Left lung (tissue), 10 donors: ENCODE results near the gene PLEKHA5. TPM values are rescaled to one million over a fixed set of nuclear protein-coding genes. Genes with fewer than 3 reads are reported as not detected.

Experiments
- ATAC-seq: fragments of 200-7000 bp; cut with Tn5 transposase; one replicate; pipeline ENCODE4 v1.9.1; 2020; ENCODE audit warnings: moderate library complexity
- DNase-seq, 4 donors: peaks; one replicate each; pipeline ENCODE4 v3.0.0-alpha.2; 2013 to 2020
- H3K27ac ChIP-seq, 2 donors: fragments of 200-600 bp; sonication (generic) in 1 of 2; one replicate each; pipeline versions ENCODE4 v1.5.0 to v1.8.0; 2020 to 2021
- H3K27me3 ChIP-seq, 2 donors: fragments of 200-600 bp; sonication (generic) in 1 of 2; one replicate each; pipeline versions ENCODE4 v1.5.0 to v1.8.0; 2020 to 2021
- H3K36me3 ChIP-seq, 2 donors: fragments of 200-600 bp; sonication (generic) in 1 of 2; one replicate each; pipeline versions ENCODE4 v1.5.0 to v1.8.0; 2020 to 2021
- H3K4me1 ChIP-seq, 2 donors: fragments of 200-600 bp; one replicate each; pipeline ENCODE4 v1.8.0; 2021
- H3K4me3 ChIP-seq, 2 donors: fragments of 200-600 bp; sonication (generic) in 1 of 2; one replicate each; pipeline versions ENCODE4 v1.5.0 to v1.8.0; 2020 to 2021; ENCODE audit warnings: mild to moderate bottlenecking in 1 of 2
- H3K9me3 ChIP-seq, 2 donors: fragments of 200-600 bp; sonication (generic) in 1 of 2; one replicate each; pipeline versions ENCODE4 v1.5.0 to v1.8.0; 2020 to 2021
- intact Hi-C, 2 donors: fragments of 100-400 bp; cut with DNase I; formaldehyde crosslinking; loops; one replicate each; pipeline versions ENCODE4 v1.11.2 to v1.14.2; 2022
- polyA plus RNA-seq, 6 donors: library from polyadenylated mRNA; unstranded; fragments of 120-200 nt; gene quantifications; one replicate each; pipeline ENCODE4 v1.2.1, GENCODE V29; 2013; ENCODE audit not compliant: insufficient read length in 6 of 6
- total RNA-seq, 2 donors: library from RNA; stranded (reverse); fragmentation: NEBNext Ultra II Directional; extraction: Animal tissue kit (Norgen Biotek cat#: 25700); gene quantifications; one replicate each; pipeline ENCODE4 v1.2.1, GENCODE V29; 2021
- TF ChIP-seq, protein P1 (sequence below), 2 donors: fragments of 200-600 bp; sonication (generic) in 1 of 2; IDR thresholded peaks; one replicate each; pipeline versions ENCODE4 v1.5.0 to v1.8.0; 2021; ENCODE audit warnings: antibody characterized with exemption in 2 of 2
- donor health status: DM: no; HTN: yes; CAD: no.
- donor health status: DM: no; HTN: no; CAD: no.

Gene PLEKHA5
- total and polyA plus RNA-seq, 8 donors, result 20.4 to 43.6 (median 38.0) TPM

DNA sequence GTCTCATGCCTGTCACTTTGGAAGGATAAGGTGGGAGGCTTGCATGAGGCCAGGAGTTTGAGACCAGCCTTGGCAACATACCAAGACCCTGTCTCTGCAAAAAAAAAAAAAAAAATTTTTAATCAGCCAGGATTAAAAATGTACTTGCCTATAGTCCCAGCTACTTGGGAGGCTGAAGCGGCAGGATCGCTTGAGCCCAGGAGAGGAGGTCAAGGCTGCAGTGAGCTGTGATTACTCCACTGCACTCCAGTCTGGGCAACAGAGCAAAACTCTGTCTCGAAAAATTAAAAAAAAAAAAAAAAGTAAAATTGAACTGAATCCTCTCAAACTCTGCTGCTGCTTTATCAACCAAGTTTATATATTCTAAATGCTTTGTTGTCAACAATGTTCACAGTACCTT is 181.6 kb downstream of the PLEKHA5 start:
- intact Hi-C loops, result no loop called here
- Histone ChIP-seq H3K27me3 (no peaks in the 10 kb centered on the region), H3K4me1 (no peaks in the 10 kb centered on the region), H3K4me3 (no peak overlapping the region), H3K27ac (no peak overlapping the region), H3K36me3 (no peaks in the 10 kb centered on the region), H3K9me3 (no peaks in the 10 kb centered on the region)
- TF ChIP-seq, protein P1, sequence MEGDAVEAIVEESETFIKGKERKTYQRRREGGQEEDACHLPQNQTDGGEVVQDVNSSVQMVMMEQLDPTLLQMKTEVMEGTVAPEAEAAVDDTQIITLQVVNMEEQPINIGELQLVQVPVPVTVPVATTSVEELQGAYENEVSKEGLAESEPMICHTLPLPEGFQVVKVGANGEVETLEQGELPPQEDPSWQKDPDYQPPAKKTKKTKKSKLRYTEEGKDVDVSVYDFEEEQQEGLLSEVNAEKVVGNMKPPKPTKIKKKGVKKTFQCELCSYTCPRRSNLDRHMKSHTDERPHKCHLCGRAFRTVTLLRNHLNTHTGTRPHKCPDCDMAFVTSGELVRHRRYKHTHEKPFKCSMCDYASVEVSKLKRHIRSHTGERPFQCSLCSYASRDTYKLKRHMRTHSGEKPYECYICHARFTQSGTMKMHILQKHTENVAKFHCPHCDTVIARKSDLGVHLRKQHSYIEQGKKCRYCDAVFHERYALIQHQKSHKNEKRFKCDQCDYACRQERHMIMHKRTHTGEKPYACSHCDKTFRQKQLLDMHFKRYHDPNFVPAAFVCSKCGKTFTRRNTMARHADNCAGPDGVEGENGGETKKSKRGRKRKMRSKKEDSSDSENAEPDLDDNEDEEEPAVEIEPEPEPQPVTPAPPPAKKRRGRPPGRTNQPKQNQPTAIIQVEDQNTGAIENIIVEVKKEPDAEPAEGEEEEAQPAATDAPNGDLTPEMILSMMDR (IDR thresholded peaks at IDR 0.05), result no peak
- DNase-seq (no peak), ATAC-seq (no peak)

DNA sequence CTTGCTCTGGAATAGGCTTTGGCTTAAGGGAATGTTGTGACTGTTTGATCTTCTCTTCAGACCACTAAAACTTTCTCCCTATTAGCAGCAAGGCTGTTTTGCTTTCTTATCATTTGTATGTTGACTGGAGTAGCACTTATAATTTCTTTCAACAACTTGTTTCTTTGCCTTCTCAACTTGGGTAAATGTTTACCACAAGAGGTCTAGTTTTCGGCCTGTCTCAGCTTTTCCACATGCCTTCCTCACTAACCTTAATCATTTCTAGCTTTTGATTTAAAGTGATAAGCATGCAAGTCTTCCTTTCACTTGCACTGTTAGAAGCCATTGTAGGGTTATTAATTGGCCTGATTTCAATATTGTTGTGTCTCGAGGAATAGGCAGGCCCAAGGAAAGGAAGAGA is 183.1 kb downstream of the PLEKHA5 start:
- TF ChIP-seq, protein P1 (IDR thresholded peaks at IDR 0.05), result no peak
- Histone ChIP-seq H3K27me3 (no peaks in the 10 kb centered on the region), H3K36me3 (no peaks in the 10 kb centered on the region), H3K4me3 (no peak overlapping the region), H3K27ac (peak overlapping the region in 1 of 2 donors; percentile 46), H3K4me1 (no peaks in the 10 kb centered on the region), H3K9me3 (no peaks in the 10 kb centered on the region)
- DNase-seq, result peak in 1 of 4 donors; percentile 21
- ATAC-seq, result peak; percentile 85
- intact Hi-C loops, result no loop called here

DNA sequence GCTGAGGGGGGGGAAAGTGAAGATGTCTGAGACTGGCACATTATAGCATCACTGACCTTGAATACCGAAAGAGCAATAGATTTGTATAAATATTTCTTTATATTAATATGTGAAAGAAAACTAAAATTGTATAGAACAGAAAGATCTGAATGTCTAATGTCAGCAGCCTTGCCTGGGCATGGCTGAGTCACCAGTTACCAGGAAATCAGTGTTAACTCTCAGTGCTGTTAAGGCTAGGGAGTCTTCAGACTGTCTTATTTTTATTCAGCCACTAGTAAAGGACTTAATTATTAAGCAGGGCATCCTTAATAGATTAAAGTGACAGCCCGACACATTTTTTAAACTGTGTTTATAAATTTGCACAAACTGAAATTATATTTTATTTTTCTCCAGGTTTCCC is 186.9 kb downstream of the PLEKHA5 start:
- H3K9me3 ChIP-seq, result no peaks in the 10 kb centered on the region
- TF ChIP-seq, protein P1 (IDR thresholded peaks at IDR 0.05), result no peak
- ATAC-seq, result peak; percentile 58
- H3K27me3 ChIP-seq, result no peaks in the 10 kb centered on the region
- DNase-seq, result no peak
- no peak overlapping the region for H3K27ac ChIP-seq
- no peak overlapping the region for H3K4me3 ChIP-seq
- H3K4me1 ChIP-seq, result no peaks in the 10 kb centered on the region
- intact Hi-C loops, result no loop called here
- H3K36me3 ChIP-seq, result peaks cover 0 to 5% of the 10 kb centered on the region in 2 donors

DNA sequence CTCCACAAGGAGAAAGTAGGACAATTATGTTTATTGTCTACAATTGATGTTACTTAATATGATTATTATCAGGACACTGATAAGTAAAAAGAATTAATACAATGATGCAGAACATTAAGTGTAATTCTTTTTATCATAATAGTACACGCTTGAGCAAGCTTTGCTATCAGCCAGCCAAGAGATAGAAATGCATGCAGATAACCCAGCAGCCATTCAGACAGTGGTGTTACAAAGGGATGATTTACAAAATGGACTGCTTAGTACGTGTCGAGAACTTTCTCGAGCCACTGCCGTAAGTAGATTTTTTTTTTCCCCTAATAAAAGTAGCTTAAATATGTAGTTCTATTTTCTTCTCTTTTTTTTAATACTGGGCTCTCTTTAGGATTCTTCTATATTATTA is 192.8 kb downstream of the PLEKHA5 start:
- Histone ChIP-seq H3K9me3 (no peaks in the 10 kb centered on the region), H3K27me3 (no peaks in the 10 kb centered on the region), H3K36me3 (peaks cover 0 to 5% of the 10 kb centered on the region in 2 donors), H3K4me1 (no peaks in the 10 kb centered on the region), H3K4me3 (no peak overlapping the region), H3K27ac (no peak overlapping the region)
- ATAC-seq (no peak), DNase-seq (no peak)
- TF ChIP-seq, protein P1 (IDR thresholded peaks at IDR 0.05), result no peak
- intact Hi-C loops, result no loop called here

DNA sequence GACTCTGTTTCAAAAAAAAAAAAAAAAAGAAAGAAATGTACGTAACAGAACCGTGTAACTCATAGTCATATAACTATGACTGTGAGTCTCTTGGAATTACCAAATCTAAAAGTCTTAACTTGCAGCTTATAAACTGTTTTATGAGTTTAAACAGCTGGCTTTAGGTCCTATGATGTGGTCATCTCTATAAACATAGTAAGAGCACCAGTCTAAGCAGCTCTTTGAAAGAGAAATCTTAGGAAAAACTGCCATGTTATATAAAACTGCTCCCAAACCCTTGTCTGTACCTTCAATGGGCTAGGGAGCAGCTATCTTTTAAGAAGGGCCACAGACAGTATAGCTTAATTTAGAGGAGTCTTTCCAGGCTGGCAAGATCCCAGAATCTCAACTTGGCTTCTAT is 194.3 kb downstream of the PLEKHA5 start:
- ATAC-seq (peak; percentile 31), DNase-seq (peak in 2 of 4 donors; percentile 62 to 83)
- Histone ChIP-seq H3K9me3 (no peaks in the 10 kb centered on the region), H3K4me1 (no peaks in the 10 kb centered on the region), H3K4me3 (no peak overlapping the region), H3K27ac (peak overlapping the region in 1 of 2 donors; percentile 35), H3K27me3 (no peaks in the 10 kb centered on the region), H3K36me3 (peaks cover 0 to 5% of the 10 kb centered on the region in 2 donors)
- TF ChIP-seq, protein P1 (IDR thresholded peaks at IDR 0.05), result no peak
- intact Hi-C loops, result no loop called here
